Fibroblast of the aortic adventitia (primary cell): Measurements from ENCODE around the gene SLC38A11. TPM values are rescaled to one million over a fixed set of nuclear protein-coding genes. Genes with fewer than 3 reads are reported as not detected.

Experiments
- DNase-seq: peaks from one replicate; pipeline ENCODE4 v3.0.0-alpha.2; 2010; ENCODE audit warnings: low read depth
- H3K4me3 ChIP-seq: 2 replicates; pipeline ENCODE4 v1.5.1; 2011; ENCODE audit warnings: low read depth, mild to moderate bottlenecking, control low read depth, low read length, moderate library complexity
- total RNA-seq: library from RNA; depleted of rRNA; stranded (reverse); fragments of >200 nt; gene quantifications from 2 replicates; pipeline ENCODE4 v1.2.3, GENCODE V29; 2012; ENCODE audit warnings: low replicate concordance
- TF ChIP-seq, protein P1 (sequence below): IDR thresholded peaks from 2 replicates; pipeline ENCODE4 v1.5.1; 2011; ENCODE audit warnings: mild to moderate bottlenecking, low read length, control low read depth, inconsistent platforms; ENCODE audit not compliant: insufficient read depth

SLC38A11 gene
- total RNA-seq, 1 donor = 0.45 TPM

- no peak overlapping the region for H3K4me3 ChIP-seq
- TF ChIP-seq, protein P1, sequence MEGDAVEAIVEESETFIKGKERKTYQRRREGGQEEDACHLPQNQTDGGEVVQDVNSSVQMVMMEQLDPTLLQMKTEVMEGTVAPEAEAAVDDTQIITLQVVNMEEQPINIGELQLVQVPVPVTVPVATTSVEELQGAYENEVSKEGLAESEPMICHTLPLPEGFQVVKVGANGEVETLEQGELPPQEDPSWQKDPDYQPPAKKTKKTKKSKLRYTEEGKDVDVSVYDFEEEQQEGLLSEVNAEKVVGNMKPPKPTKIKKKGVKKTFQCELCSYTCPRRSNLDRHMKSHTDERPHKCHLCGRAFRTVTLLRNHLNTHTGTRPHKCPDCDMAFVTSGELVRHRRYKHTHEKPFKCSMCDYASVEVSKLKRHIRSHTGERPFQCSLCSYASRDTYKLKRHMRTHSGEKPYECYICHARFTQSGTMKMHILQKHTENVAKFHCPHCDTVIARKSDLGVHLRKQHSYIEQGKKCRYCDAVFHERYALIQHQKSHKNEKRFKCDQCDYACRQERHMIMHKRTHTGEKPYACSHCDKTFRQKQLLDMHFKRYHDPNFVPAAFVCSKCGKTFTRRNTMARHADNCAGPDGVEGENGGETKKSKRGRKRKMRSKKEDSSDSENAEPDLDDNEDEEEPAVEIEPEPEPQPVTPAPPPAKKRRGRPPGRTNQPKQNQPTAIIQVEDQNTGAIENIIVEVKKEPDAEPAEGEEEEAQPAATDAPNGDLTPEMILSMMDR = no peak
- DNase-seq = no peak
These were observed 78.2 kb downstream of the SLC38A11 start for GRCh38 chr2:164877169-164877568.

- TF ChIP-seq, protein P1 = no peak
- H3K4me3 ChIP-seq = no peak overlapping the region
- DNase-seq = no peak
These were observed 79.8 kb downstream of the SLC38A11 start for GRCh38 chr2:164875334-164876205.

DNA sequence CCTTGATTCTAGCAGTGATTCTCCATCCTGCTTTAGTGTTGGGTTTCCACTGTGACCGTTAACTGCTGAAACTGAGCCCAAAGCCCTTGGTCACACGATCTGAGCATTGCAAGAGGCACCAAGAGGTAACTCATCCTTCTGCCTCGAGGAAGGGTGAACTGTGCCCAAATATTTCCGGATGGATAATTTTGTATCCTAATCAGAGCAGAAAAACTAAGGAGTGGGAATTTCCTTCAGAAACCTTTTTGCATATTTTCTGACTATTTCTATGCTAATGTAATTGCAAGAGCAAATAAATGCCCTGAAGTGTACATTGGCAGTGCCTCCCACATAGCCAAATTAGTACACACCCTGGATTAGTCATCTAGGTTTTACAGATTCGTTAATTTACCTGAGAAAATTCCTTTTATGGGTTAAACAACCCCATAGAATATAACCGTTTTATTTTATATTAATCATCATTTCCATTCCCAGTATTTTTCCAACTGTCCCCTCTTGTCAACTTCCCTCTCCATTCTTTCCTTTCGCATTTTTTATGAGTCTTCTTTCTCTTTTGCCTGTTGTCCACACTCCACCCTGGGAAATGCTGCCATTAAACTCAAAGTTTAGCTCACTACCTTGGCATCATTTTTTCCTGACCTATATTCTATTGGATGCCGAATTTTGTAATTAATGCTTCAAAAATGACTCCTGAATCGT, 82.0 kb downstream of the SLC38A11 start:
- H3K4me3 ChIP-seq = no peak overlapping the region
- no peak for DNase-seq
- TF ChIP-seq, protein P1 = no peak

GRCh38 chr2:164871404-164871803, 83.9 kb downstream of the SLC38A11 start:
- DNase-seq = no peak
- H3K4me3 ChIP-seq = no peak overlapping the region
- TF ChIP-seq, protein P1 = no peak

- no peak overlapping the region for H3K4me3 ChIP-seq
- DNase-seq = no peak
- TF ChIP-seq, protein P1 = no peak
These were observed 85.9 kb downstream of the SLC38A11 start for GRCh38 chr2:164869420-164869772.

- H3K4me3 ChIP-seq = no peak overlapping the region
- TF ChIP-seq, protein P1 = no peak
- no peak for DNase-seq
These were observed 86.5 kb downstream of the SLC38A11 start for GRCh38 chr2:164868563-164869419.
